ENCODE data around the gene HS6ST2.

The HS6ST2 gene

DNA sequence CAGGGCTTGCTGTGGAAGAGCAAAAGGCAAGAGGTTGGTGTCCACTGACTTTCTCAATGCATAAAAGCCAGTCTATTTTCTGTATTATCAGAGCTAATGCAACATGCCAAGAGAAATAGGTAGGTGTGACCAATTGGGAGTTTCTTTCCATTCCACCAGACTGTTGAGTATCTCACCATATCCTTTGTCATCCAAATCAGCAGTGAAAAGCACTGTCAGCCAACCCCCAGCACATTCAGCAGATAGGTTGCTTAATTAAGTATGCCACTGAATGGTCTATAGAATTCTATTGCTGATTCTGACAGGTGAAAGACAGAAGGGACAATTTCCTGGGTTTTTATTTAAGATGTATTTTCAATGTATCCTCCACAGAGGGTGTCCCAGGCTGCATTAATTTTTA is 139.8 kb downstream of the HS6ST2 start:
- TF ChIP-seq POLR2A (IDR thresholded peaks at IDR 0.05; ENCODE audit: low read depth, low read length) = no peak
- FAIRE-seq (no peak), DNase-seq (ENCODE audit: insufficient read length, low spot score) (no peak)

GRCh38 chrX:132815643-132816042 is 142.8 kb downstream of the HS6ST2 start:
- TF ChIP-seq POLR2A (IDR thresholded peaks at IDR 0.05; ENCODE audit: low read depth, low read length) = no peak
- FAIRE-seq (no peak), DNase-seq (ENCODE audit: insufficient read length, low spot score) (no peak)

DNA sequence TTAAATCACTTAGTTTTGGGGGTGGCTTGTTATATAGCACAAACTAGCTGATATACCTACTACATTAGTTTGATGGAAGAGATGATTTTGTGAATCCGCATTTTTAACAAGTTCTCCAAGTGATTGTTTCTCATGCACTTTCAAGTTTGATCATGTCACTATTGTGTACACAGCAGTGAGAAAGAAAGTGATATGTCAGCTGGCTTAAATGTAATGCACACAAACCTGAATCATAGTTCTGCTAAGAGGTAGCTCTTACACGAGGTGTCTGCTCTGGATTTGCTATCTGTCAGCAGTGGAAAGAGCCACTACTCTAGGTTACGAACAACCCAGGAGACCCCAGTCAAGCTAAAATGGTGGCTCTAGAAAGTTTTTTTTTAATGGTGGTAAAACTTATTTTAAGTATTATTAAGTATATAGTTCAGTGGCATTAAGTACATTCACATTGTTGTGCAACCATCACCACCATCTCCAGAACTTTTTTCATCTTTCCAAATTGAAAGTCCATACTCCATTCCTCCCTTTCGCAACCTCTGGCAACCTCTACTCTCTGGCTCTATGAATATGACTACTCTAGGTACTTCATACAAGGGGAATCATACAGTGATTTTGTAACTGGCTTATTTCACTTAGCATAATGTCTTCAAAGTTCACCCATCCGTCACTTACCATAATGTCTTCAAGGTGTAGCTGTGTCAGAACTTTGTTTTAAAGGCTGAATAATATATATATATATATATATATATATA is 147.3 kb downstream of the HS6ST2 start:
- no peak for DNase-seq (ENCODE audit: insufficient read length, low spot score)
- FAIRE-seq = no peak

GRCh38 chrX:132810488-132810887 is 147.9 kb downstream of the HS6ST2 start:
- DNase-seq (ENCODE audit: insufficient read length, low spot score) (no peak), FAIRE-seq (no peak)
- TF ChIP-seq POLR2A (IDR thresholded peaks at IDR 0.05; ENCODE audit: low read depth, low read length) = no peak

More for the DNA sequence above, 147.3 kb downstream of the HS6ST2 start:
- TF ChIP-seq POLR2A (IDR thresholded peaks at IDR 0.05; ENCODE audit: low read depth, low read length) = no peak

DNA sequence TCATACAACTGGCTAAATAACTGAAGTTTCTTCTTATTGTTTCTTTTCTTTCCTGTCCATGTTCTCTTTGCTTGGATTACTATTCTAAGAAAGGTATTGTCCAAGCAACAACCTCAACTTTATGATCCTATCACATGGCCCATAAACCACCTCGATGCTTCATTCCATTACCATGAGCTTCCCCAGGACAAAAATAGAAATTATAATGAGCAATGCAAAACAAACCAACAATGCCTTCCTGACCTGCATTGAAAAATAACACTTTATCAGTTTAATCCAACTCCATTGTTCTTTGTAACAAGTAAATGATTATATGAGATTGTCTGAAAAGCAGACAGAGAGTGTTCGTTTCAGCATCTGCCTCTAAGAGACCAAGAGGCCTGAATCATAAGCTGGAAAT is 148.8 kb downstream of the HS6ST2 start:
- TF ChIP-seq POLR2A (IDR thresholded peaks at IDR 0.05; ENCODE audit: low read depth, low read length) = no peak
- FAIRE-seq = no peak
- DNase-seq (ENCODE audit: insufficient read length, low spot score) = no peak

DNA sequence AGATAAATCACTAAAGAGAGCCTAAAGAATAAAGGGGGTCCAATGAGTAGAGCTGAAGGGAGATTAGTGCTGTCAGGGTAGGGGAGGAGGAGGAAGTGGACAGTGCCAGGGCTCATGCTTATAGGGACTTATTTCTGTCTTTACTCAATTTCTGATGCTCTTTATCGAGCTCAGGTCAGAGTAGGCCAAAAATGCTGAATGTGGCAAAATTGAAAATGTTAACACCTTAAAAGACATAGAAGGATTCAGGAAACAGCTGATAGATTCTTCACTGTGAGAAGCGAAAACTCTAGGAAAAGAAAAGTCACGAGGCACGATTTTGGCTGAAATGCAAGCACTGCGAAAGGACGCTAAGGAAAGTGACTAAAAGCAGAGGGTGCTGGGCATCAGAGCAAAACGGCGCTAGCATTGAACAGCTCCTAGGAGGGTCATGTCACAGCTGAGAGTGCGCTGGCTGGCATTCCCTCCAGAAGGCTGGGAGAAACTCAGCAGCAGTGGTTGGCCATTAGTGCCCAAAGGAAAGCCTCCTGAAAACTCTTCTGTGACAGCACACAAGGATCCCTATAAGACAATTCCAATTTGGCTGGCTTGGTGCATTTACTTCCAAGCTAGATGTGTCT is 150.9 kb downstream of the HS6ST2 start:
- no peak for DNase-seq (ENCODE audit: insufficient read length, low spot score)
- TF ChIP-seq POLR2A (IDR thresholded peaks at IDR 0.05; ENCODE audit: low read depth, low read length) = no peak
- no peak for FAIRE-seq

GRCh38 chrX:132802033-132802432 is 156.4 kb downstream of the HS6ST2 start:
- no peak for DNase-seq (ENCODE audit: insufficient read length, low spot score)
- no peak for TF ChIP-seq POLR2A (IDR thresholded peaks at IDR 0.05; ENCODE audit: low read depth, low read length)
- no peak for FAIRE-seq

GRCh38 chrX:132795181-132795580 is 163.2 kb downstream of the HS6ST2 start:
- FAIRE-seq = no peak
- TF ChIP-seq POLR2A (IDR thresholded peaks at IDR 0.05; ENCODE audit: low read depth, low read length) = no peak
- DNase-seq (ENCODE audit: insufficient read length, low spot score) = no peak

- no peak for FAIRE-seq
- no peak for TF ChIP-seq POLR2A (IDR thresholded peaks at IDR 0.05; ENCODE audit: low read depth, low read length)
Measured at GRCh38 chrX:132791714-132792113, 166.7 kb downstream of the HS6ST2 start.

DNA sequence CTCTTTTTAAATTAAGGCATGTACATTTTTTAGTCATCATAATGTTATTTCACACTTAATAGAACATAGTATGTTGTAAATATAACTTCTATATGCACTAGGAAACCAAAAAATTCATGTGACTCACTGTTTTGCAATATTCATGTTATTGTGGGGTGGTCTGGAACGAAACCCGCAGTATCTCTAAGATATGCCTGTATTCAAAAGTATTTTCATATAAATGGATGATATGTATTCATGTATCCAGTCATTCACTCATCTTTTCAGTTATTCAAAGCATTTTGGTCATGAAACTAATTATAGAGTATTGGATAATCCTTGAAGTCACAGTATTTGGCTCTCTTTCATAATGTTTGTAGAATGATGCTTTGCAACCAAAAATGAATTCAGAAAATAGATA is 168.1 kb downstream of the HS6ST2 start:
- FAIRE-seq (no peak), DNase-seq (ENCODE audit: insufficient read length, low spot score) (no peak)
- TF ChIP-seq POLR2A (IDR thresholded peaks at IDR 0.05; ENCODE audit: low read depth, low read length) = no peak

More at GRCh38 chrX:132791714-132792113, 166.7 kb downstream of the HS6ST2 start:
- no peak for DNase-seq (ENCODE audit: insufficient read length, low spot score)

GRCh38 chrX:132786217-132786616 is 172.2 kb downstream of the HS6ST2 start:
- no peak for TF ChIP-seq POLR2A (IDR thresholded peaks at IDR 0.05; ENCODE audit: low read depth, low read length)
- no peak for FAIRE-seq
- no peak for DNase-seq (ENCODE audit: insufficient read length, low spot score)

DNA sequence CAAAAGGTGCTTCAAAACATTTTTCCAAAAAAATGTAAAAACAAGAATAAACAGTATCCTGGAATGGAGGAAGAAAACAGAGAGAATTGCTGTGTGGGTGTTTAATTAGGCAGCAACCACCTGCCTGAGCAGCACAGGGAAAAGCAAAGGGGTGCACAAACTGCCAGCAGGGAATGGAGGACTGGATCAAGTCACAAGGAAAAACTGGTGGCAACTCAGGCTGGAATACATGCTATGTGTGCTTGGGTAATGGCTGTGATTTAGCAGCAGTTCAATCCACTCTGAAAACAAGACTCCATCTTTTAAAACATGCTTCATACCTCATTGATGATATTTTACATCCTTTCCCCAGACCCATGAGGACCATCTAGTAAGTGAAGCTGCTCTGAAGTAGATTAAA is 179.5 kb downstream of the HS6ST2 start:
- no peak for FAIRE-seq
- no peak for DNase-seq (ENCODE audit: insufficient read length, low spot score)
- TF ChIP-seq POLR2A (IDR thresholded peaks at IDR 0.05; ENCODE audit: low read depth, low read length) = no peak

GRCh38 chrX:132776486-132777210 is 181.8 kb downstream of the HS6ST2 start:
- DNase-seq (ENCODE audit: insufficient read length, low spot score) (no peak), FAIRE-seq (no peak)
- TF ChIP-seq POLR2A (IDR thresholded peaks at IDR 0.05; ENCODE audit: low read depth, low read length) = no peak

DNA sequence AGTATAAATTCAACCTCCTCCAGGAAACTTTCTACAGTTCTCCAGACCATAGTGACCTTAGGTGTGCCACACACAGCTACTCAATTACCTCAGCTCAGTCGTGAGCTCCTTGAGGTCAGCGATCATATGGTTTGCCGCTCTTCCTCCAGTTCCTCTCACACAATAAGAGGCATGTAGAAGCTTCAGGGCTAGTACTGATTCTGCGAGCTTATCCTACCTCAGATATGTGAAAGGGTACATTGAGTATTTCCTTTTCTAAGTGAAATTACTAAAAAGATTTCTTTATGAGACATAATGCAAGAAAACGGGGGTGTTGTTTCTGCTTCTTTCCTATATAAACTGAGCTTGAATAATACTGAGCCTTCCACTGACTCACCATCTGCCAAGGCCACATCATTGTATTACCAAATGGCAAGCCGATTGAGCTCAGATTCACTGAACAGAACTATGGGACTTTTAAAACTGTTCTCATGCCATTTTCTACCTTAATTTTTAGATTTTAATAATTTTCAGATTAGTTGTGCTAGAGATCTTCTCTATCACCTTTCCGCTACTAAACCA is 183.1 kb downstream of the HS6ST2 start:
- no peak for FAIRE-seq
- TF ChIP-seq POLR2A (IDR thresholded peaks at IDR 0.05; ENCODE audit: low read depth, low read length) = no peak
- DNase-seq (ENCODE audit: insufficient read length, low spot score) = no peak
